Mammary epithelial cell (primary cell): ENCODE results near the gene VSTM2L.
A peak's percentile ranks its signal among the peaks of the same experiment; 100 is the strongest.

ENCODE experiments used
- CTCF ChIP-seq, 2 donors: IDR thresholded peaks in 1 of 2; conservative IDR thresholded peaks in 1 of 2; 2 replicates each; pipeline ENCODE4 v1.5.1; 2011 to 2012; ENCODE audit warnings: inconsistent platforms in 2 of 2, low read length in 2 of 2, mild to moderate bottlenecking in 2 of 2, control low read depth in 1 of 2, low read depth in 1 of 2; ENCODE audit not compliant: insufficient read depth in 1 of 2; ENCODE audit errors: extremely low read depth in 1 of 2
- EZH2 ChIP-seq: IDR thresholded peaks from 2 replicates; pipeline ENCODE4 v1.6.1; 2012; ENCODE audit warnings: low read length, inconsistent platforms, borderline replicate concordance

GRCh38 chr20:37902504-37903313 lies at the start of gene VSTM2L:
- TF ChIP-seq CTCF (conservative IDR thresholded peaks at IDR 0.05 in 1 of 2, IDR thresholded peaks at IDR 0.05 in 1 of 2; ENCODE audit: extremely low read depth in 1 of 2, insufficient read depth in 1 of 2, low read depth in 1 of 2, low read length in 2 of 2) (no peak), EZH2 (peak; percentile 50)
